ENCODE data around the gene POLR2F.

GRCh38 chr22:37930952-37931440 lies 22.5 kb upstream of the POLR2F start:
- TF ChIP-seq CTCF (optimal IDR thresholded peaks at IDR 0.05 in 1 of 3, IDR thresholded peaks at IDR 0.05 in 1 of 3, conservative IDR thresholded peaks at IDR 0.05 in 1 of 3; ENCODE audit: extremely low read depth in 1 of 3, insufficient read depth in 2 of 3, low read length in 3 of 3) (no peak), EZH2 (IDR thresholded peaks at IDR 0.05; ENCODE audit: low read length) (no peak)

All from keratinocyte (primary cell).